ENCODE data around the gene P2RX5.

- no peak for TF ChIP-seq CTCF (conservative IDR thresholded peaks at IDR 0.05 in 1 of 2, IDR thresholded peaks at IDR 0.05 in 1 of 2; ENCODE audit: low read depth in 1 of 2, low read length in 2 of 2)
- TF ChIP-seq EZH2 (IDR thresholded peaks at IDR 0.05; ENCODE audit: low read length, missing control alignments): no peak
Measured at GRCh38 chr17:3658784-3659449, 37.0 kb downstream of the P2RX5 start.
